CD4-positive, alpha-beta T cell treated with Interleukin-12 subunit alpha and Interleukin-12 subunit beta, for 1 hour (primary cell): ENCODE data around the gene ERCC5.

Experiments used
- DNase-seq: peaks from one replicate; pipeline ENCODE4 v3.0.0-alpha.2; 2020

Gene ERCC5

DNA sequence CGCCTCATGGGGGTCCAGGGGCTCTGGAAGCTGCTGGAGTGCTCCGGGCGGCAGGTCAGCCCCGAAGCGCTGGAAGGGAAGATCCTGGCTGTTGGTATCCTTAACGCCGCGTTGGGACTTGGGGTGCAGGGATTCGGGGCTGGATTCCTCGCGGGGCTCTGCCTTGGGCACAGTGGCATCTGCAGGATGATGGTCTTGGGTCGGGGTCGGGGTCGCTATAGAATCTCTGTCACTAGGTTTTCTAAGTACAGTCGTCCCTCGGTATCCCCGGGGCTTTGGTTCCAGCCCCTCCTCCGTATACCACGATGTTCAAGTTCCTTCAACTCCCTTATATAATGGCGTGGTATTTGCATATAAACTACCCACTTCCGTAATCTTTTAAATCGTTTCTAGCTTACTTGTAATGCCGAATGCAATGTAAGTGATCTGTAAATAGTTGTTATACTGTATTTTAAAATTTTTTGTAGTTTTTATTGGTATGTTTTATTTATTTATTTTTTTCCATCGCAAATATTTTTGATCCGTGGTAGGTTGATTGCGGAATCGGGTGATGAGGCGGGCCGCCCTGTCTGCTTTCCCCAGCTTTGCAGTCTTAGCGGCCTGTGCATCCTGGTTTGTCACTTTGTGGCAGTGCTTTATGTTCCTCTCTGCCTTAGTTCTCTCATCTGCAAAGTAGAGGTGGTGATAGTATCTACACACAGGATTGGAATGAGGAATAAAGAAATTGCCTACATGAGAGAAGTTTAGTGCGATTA lies 606 bp downstream of the ERCC5 start:
- DNase-seq: peak; percentile 61

DNA sequence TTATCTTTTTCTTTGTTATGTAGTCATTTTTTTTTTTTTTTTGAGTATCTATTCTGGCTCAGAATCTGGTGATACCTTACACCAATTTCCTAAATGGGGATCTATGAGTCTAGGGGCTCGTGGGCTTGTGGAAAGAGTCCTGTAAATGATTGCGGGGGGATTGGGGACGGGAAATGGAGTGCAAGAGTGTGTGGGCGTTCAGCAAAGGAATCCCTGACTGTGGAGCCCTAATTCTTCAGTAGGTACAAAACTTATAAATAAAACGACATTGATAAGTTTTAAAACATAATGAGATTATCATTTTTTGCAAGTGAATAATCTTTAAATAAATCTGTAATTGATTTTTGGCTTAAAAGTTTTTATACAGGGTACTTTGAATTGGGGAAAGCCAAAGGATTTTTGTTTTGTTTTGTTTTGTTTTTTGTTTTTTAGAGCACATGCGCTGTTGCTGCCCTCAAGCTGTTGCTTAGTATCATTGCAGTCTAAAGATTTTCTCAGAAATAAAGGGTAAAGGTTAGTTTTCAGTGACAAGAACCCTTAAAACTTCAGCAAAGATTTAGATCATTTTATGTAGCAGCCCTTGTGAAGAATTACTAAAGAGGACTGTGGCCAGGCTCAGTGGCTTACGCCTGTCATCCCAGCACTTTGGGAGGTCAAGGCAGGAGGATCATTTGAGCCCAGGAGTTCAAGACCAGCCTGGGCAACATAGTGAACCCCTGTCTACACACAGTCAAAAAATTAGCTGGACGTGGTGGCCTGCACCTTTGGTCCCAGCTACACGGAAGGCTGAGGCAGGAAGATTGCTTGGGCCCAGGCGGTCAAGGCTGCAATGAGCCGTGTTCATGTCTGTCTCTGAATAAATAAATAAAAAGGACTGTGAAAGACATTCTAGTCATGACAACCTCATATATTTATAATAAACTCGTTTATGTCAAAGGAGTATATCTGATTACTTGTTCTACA lies 1.7 kb downstream of the ERCC5 start:
- peak; percentile 47 for DNase-seq

DNA sequence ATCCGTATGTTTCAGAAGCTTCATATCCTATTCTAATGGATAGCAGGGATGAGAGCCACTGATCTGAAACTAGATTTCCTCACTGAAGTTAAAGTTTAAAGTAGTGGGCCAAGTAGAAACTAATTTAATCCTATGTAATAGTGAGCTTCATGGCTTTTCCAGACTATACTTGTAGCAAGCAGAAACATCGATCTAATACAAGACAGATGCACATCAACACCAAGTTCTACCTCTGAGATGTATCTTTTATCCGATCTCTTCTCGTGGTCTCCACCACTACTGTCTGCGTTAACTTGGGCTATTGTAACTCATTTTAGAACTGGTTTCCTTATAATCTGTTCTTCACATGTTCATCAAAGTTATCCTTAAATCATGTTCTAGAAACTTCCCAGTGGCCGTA lies 3.1 kb downstream of the ERCC5 start:
- DNase-seq: no peak

DNA sequence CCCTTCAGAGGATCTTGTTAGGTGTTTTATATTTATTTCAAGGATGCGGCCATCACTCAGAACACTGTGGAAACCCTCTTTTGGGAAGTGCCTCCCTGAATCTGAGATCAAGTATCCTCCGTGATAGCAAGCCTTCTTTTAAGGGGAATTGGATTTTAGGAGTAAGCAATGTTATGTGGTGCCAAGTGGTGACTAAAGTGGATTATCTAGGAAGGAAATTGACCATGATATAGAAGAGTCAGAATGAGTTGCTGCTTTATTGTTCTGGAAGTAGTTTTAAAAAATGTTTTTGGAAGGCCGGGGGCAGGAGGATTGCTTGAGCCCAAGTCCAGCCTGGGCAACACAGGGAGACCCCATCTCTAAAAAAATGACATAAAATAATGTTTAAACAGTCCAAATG lies 6.7 kb downstream of the ERCC5 start:
- DNase-seq: no peak

DNA sequence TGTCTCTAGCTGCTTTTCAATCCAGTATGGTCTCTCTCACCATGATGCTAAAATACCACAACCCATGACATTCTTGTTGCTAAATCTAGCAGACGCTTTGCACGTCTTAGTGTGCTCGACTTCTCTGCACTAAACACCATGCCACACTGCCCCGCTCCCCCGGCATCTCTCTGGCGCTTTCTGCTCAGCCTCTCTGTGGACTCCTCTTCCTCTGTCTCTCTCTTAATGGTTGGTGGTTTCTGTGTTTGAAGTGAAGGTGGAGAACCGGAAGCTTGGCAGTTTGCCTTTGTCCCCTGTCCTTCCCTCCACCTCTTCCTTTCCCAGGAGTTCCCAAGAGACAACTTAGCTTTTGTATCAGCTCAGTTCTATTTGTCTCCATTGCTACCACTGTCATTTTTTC lies 8.8 kb downstream of the ERCC5 start:
- peak; percentile 14 for DNase-seq

DNA sequence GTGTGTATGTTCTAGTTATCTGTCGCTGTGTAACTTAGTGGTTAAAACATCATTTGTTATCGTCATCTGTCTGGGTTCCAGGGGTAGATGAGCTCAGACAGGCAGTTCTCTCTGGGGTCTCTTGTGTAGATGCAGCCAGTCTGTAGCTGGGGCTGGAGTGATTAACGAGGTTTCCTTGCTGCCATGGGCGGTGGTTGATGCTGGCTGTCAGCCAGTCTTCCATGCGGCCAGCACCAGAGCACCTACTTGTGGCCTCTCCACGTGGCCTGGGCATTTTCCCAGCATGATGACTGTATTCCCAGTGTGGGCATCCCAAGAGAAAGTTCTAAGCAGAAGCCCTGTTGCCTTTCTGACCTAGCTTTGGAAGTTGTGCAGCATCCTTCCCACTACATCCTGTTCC lies 10.7 kb downstream of the ERCC5 start:
- no peak for DNase-seq

DNA sequence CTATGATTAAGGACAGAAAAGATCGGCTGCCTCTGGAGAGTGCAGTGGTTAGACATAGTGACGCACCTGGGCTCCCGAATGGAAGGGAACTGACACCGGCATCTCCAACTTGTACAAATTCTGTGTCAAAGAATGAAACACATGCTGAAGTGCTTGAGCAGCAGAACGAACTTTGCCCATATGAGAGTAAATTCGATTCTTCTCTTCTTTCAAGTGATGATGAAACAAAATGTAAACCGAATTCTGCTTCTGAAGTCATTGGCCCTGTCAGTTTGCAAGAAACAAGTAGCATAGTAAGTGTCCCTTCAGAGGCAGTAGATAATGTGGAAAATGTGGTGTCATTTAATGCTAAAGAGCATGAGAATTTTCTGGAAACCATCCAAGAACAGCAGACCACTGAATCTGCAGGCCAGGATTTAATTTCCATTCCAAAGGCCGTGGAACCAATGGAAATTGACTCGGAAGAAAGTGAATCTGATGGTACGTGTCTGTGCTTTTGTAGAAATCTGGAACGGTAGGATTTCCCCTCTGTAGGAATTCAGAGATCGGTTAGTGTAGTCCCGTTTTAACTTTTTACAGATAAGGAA lies 16.9 kb downstream of the ERCC5 start:
- no peak for DNase-seq

DNA sequence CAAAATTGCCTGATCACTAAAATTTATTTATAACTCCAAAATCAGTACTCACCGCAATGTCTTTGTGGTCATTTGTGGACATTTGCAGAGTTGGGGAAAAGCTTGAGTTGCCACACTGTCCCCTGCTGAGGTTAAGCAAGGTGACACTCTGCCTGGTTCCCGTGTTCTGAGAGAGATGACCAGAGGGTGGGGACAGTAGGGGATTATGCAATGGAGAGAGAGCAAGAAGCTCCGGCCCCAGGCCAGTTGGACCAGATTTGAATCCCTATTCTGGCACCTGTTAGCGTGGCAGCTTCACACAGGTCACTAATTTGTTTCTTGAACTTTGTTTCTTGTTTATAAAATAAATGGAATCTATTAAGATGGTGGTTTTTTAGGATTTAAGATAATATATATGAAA lies 17.8 kb downstream of the ERCC5 start:
- no peak for DNase-seq

DNA sequence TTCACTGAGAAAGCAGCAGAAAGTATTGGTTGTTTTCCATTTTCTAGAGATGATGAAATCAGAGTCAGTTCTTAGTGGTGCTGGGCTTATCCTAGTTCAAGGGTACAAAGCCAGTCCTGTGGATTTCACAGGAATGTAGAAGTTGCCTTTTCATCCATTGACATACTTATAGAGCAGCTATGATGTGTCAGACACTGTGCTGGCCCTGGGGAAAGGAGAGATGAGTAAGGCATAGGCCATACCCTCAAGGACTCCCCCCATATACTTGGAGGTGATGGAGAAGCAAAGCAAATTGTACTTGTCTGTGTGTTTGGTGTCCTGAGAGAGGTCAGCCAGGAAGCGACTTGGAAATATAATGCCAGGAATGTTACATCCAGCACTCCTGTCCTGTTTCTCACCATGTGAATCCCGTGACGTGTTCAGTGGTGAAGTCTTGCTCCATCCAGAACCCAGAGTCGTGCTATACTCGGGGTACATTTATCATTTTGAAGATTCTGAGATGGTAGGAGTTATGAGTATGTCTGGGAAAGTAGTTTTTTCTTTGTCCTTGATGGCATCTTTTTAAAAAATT lies 22.6 kb downstream of the ERCC5 start:
- DNase-seq: no peak

DNA sequence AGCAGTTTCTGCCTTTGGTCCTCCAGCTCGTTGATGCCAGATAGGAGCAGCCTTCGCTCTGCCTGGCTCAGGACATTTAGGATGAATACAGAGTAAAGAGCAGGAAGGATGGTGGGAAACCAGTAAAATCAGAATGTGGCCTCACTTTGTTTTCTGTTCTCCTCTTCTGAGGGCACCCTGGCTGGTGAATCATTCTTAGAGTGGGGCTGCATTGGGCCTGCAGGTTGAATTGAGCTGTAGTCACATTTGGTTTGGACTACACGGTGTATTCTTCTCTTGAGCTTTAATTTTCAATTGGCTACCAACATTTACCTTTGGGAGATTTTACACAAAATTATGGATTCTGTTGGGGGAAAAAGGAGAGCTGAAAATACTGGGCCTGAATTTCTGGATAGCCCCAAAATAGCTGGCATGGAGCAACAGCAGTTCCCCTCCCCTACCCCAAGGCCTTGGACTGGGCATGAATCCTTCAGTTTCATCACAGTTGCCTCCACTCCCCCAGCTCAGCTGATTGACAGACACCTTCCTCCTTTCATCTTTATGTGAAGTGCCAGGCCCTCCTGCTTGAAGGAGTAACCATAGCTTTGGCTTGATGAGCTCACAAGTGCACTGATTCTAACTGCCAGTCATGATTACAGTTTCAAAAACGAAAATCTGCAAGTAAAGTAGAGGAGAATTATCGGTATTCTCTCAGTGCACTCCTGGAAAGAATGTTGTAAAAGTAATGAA lies 24.3 kb downstream of the ERCC5 start:
- DNase-seq: no peak

DNA sequence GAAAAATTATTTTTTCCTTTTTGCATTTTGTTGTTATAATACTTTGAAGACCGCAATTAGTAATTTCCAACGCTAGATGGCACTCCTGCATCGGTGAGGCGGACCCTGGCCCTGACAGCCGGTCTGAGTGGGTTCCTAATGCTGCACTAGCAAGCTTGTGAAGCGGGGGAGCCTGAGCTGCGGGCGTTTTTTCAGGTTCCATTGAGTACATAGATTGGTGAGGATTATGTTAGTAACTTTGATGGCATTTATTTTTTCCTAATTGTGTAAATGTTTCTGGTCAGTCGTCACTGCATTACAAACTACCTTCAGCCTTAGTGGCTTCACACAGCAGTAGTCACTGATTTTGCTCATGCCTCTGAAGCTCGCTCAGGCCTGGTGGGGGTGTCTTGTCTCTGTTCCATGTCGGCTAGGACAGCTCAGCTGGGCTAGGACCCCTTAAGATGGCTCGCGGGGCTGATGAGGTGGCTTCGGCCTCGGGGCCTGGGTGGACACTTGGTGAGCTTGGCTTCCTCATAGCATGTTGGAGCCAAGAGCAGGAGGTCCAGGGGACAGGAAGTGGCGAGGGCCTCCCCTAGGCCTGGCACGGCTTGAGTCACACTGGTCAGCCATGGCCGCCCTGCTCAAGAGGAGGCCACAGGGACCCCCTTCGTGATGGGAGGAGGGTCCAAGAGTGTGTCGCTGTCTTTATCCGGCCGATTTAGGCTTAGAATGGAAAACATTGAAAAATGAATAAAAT lies 25.0 kb downstream of the ERCC5 start:
- peak; percentile 61 for DNase-seq

DNA sequence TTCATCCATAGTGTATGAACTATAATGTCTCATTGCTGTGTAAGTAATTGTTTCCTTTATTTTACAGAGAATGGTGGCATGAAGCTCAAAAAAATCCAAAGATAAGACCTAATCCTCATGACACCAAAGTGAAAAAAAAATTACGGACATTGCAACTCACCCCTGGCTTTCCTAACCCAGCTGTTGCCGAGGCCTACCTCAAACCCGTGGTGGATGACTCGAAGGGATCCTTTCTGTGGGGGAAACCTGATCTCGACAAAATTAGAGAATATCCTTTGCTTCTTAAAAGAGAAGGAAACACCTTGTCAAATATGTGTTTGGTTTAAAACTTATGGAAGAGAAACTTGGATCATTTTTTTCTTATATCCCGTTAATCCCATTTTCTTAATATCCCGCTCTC lies 26.3 kb downstream of the ERCC5 start:
- no peak for DNase-seq

DNA sequence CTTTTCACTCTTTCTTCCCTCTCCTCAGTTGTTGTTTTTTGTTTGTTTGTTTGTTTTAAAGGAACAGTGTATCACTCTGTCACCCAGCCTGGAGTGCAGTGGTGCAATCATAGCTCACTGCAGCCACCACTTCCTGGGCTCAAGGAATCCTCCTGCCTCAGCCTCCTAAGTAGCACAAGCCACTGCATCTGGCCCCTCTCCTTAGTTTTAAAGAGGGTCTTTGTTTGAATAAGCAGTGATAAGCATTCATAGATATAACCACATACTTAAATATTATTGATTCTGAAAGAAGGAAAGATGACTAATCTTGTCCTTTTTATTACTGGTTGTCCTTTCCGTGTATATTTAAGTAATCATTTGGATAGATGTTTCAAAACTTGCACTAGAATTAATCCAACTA lies 26.7 kb downstream of the ERCC5 start:
- DNase-seq: no peak

DNA sequence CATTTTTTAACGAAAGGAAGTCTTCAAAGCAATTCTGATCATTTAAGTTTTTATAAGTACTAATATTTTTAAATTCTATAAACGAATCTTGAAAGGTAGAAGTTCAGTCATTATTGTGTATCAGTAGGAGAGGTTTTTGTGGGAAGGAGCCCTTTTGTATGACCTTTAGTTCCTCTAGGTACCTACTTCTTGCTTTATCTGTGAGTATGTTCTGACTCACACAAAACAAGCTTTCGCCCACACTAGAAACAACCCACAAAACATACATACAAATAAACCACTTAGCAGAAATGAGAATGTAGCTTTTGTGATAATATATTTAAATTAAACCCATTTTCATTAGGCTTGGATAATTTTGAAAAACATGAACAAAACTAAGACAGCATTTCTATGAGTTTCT lies 27.8 kb downstream of the ERCC5 start:
- no peak for DNase-seq

DNA sequence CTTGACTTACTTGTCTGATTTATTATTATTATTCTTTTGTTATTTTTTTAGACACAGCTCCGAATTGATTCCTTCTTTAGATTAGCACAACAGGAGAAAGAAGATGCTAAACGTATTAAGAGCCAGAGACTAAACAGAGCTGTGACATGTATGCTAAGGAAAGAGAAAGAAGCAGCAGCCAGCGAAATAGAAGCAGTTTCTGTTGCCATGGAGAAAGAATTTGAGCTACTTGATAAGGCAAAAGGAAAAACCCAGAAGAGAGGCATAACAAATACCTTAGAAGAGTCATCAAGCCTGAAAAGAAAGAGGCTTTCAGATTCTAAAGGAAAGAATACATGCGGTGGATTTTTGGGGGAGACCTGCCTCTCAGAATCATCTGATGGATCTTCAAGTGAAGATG lies 29.4 kb downstream of the ERCC5 start:
- no peak for DNase-seq

DNA sequence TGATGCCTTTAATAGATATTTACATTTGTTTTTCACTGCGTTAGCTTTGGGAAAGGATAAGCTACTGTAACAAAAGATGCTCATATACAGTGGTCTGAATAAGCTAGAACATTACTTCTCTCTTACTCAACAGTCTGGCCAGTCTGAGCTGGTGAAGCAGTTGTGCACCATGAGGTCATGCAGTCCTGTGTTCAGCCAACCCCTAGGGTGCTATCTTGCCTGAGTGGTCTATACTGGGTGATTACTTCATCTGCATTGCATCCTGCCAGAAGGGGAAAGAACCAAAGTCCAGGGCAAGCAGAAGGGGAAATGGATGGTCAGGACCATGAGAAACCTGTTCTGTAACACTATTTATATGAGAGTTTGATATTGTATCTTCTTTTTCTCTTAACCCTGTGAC lies 31.5 kb downstream of the ERCC5 start:
- DNase-seq: no peak

DNA sequence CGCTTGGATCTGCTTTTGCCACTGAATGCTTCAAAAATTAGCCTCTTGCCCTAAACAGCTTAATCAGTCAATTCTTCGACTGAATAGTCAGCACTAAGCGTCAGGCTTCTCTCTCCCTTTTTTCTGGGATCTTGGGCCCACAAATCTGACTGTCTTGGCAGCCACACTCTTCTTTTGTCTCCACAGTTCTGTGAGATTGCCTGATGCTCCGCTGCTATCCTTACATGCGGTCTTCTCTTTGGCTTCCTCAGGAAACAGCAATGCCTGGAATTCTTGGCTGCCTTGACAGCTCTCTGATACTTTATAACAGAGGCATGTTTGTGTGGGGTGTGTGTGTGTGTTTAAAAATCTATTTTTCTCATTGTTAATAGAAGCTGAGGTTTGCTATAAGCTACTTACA lies 32.6 kb downstream of the ERCC5 start:
- no peak for DNase-seq

DNA sequence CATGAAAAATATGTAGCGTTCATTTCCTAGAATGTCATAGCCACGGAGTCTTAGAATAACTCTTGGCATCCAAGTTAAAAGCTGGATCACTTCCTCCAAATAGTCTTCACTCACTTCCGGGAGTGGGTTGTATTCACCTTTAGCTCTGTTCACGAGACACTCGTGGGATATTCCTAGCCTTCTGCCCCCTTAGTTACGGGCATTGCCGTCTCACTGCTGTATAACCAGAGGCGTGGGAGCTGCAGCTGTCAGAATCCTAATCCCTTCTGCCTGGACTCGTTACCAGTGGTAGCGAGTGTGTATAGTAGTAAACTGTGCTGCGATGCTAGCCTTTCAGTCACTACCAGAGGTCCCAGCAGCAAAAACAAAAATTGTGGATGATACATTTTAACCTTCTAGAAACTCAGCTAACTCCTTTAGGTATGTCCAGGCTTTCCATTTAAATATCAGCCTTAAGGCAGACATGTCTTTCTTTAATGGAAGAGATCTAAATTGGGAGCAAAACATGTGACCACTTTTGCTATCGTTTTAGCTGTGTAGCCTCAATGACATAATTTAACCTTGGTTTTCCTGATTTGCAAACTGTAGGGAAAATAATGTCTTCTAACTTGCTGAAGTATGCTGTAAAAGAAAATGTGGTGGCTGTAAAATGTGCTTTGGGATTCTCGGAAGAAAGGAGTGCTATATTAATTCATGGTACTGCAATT lies 34.1 kb downstream of the ERCC5 start:
- DNase-seq: no peak

DNA sequence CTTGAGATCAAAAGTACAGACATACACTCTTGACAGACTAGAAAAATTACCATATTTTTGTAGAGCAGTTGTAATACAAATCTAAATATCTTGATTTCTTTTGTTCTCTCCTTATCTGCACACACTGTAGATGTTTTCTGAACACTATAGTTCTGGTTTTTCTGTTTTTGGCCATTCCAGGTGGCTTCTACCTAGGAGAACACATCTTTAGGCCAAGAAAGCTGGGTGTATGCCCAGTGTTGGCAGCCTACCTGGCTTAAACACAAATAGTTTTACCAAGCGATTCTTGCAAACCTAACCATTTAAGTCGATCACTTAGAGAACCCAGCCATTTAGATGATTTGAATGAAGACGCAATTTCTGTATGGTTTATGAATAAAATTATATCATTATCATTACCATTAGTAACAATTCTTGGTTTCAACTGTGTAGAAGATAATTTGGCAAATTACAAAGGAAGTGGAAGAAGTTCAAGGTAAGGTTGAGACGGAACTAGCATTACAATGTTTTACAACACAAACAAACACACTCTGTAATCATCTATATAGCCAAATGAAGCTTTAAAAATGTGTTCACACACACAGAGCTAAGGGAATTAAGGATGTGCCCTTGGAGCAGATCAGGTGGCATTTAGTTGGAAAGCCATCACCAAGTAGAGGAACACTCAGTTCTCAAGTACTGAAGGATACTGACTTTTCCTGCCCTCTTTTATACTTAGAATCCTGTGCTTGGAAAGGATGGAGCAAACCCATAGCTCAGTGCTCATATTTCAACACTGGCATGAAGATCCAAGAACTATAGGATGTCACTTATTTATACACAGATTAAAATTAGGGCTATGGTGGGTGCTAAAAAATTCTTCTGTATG lies 36.2 kb downstream of the ERCC5 start:
- no peak for DNase-seq

DNA sequence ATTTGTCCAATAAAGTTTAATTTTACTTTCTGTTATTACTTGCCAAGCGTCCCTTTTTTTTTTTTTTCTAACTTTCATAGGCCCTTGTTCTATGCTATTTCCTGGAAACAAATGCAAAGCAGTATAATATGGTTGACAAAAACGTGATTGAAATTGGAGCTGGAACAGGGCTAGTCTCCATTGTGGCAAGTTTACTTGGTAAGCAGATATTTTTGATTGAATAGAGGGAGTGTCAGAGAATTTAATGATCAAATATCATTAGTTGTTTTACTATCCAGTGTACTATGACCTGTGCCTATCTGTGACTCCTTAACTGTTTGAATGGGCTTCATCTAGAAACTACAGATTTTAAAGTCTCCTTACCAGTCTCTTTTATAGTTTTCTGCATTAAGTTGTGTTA lies 46.7 kb downstream of the ERCC5 start:
- no peak for DNase-seq
